GM12878 (cell line): ENCODE measurements around the gene LRRC8D. TPM values are rescaled to one million over a fixed set of nuclear protein-coding genes. Genes with fewer than 3 reads are reported as not detected.

Experiments used
- ATAC-seq: fragments of 200-7000 bp; cut with Tn5 transposase; 3 replicates; pipeline ENCODE4 v1.9.1; 2020; ENCODE audit warnings: mild to moderate bottlenecking, moderate library complexity
- BruUV-seq: library from RNA; stranded (reverse); fragments of 400-500 nt; replicated peaks from 2 replicates; lab custom pipeline; 2021; lab: Mats Ljungman, UMichigan
- CTCF ChIA-PET: fragments of 300-600 bp; sonication (Branson Sonifier 250); formaldehyde crosslinking; extraction: SDS; loops from one replicate; lab custom pipeline; 2021; ENCODE audit warnings: inconsistent platforms; lab: Yijun Ruan, JAX
- POLR2A ChIA-PET: fragments of 350-600 bp; formaldehyde crosslinking; extraction: SDS; loops from one replicate; lab custom pipeline; 2021; ENCODE audit warnings: inconsistent platforms; lab: Charles Lee
- RAD21 ChIA-PET: fragments of 300-600 bp; sonication (Branson Sonifier 250); formaldehyde crosslinking; loops from one replicate; lab custom pipeline; 2023; ENCODE audit warnings: antibody characterized with exemption; ENCODE audit not compliant: unreplicated experiment; lab: Charles Lee
- SMC1A ChIA-PET: fragments of 300-600 bp; sonication (Branson Sonifier 250); formaldehyde crosslinking; loops from one replicate; lab custom pipeline; 2023; ENCODE audit not compliant: unreplicated experiment, uncharacterized antibody; lab: Charles Lee
- DNase-seq: peaks from one replicate; pipeline ENCODE4 v3.0.0-alpha.2; 2011; ENCODE audit warnings: low read depth, low spot score
- FAIRE-seq: peaks from 3 replicates; lab custom pipeline; 2011; peaks lifted over from hg19 to GRCh38; lab: Jason Lieb, UNC
- H2AFZ ChIP-seq: 2 replicates; pipeline ENCODE4 v1.6.0; 2011; ENCODE audit warnings: low read depth, low read length, control low read depth; ENCODE audit not compliant: control insufficient read depth
- H3K27ac ChIP-seq: 2 replicates; pipeline ENCODE4 v1.5.1; 2011; ENCODE audit warnings: control low read depth; ENCODE audit not compliant: control insufficient read depth, insufficient read depth
- H3K27me3 ChIP-seq, 2 experiments: replicated peaks in 1 of 2; 2 replicates each; pipeline versions ENCODE4 v1.6.0 to v1.6.1; 2011; ENCODE audit warnings: low read length in 1 of 2; ENCODE audit not compliant: control insufficient read depth in 2 of 2, insufficient read depth in 2 of 2
- H3K36me3 ChIP-seq, 2 experiments: 2 replicates each; pipeline ENCODE4 v1.5.1; 2011; ENCODE audit warnings: low read length in 1 of 2; ENCODE audit not compliant: control insufficient read depth in 2 of 2, insufficient read depth in 2 of 2
- H3K4me1 ChIP-seq: 2 replicates; pipeline ENCODE4 v1.6.1; 2011; ENCODE audit warnings: mild to moderate bottlenecking, low read length, moderate library complexity, mixed read lengths; ENCODE audit not compliant: control insufficient read depth, insufficient read depth
- H3K4me2 ChIP-seq: 2 replicates; pipeline ENCODE4 v1.6.0; 2011; ENCODE audit warnings: control low read depth; ENCODE audit not compliant: control insufficient read depth, insufficient read depth
- H3K4me3 ChIP-seq: fragments of 200-600 bp; sonication (generic); 2 replicates; pipeline ENCODE4 v1.5.1; 2016
- H3K79me2 ChIP-seq: 2 replicates; pipeline ENCODE4 v1.6.0; 2011; ENCODE audit warnings: low read length; ENCODE audit not compliant: control insufficient read depth, insufficient read depth
- H3K9ac ChIP-seq: 2 replicates; pipeline ENCODE4 v1.8.0; 2011; ENCODE audit warnings: low read length, control low read depth, mixed read lengths; ENCODE audit not compliant: control insufficient read depth, insufficient read depth
- H3K9me3 ChIP-seq: replicated peaks from 3 replicates; pipeline ENCODE4 v1.5.1; 2011; ENCODE audit warnings: mild to moderate bottlenecking, low read length; ENCODE audit not compliant: control insufficient read depth, insufficient read depth
- H4K20me1 ChIP-seq: 2 replicates; pipeline ENCODE4 v1.6.0; 2011; ENCODE audit not compliant: control insufficient read depth, insufficient read depth
- BACH1 ChIP-seq: fragments of 450-650 bp; IDR thresholded peaks from 2 replicates; pipeline ENCODE4 v1.6.1; 2017; ENCODE audit warnings: mild to moderate bottlenecking, borderline replicate concordance
- CBX3 ChIP-seq: fragments of 200-600 bp; sonication (generic); IDR thresholded peaks from 2 replicates; pipeline ENCODE4 v1.6.1; 2016; ENCODE audit warnings: low read depth, borderline replicate concordance
- CBX5 ChIP-seq: sonication (generic); IDR thresholded peaks from 2 replicates; pipeline ENCODE4 v1.6.1; 2016; ENCODE audit warnings: low read depth, moderate library complexity, mild to moderate bottlenecking, inconsistent platforms
- CHD4 ChIP-seq: fragments of 200-600 bp; sonication (generic); IDR thresholded peaks from 2 replicates; pipeline ENCODE4 v1.6.1; 2016; ENCODE audit warnings: mild to moderate bottlenecking
- DPF2 ChIP-seq: fragments of 450-650 bp; IDR thresholded peaks from 2 replicates; pipeline ENCODE4 v1.6.1; 2017; ENCODE audit warnings: mild to moderate bottlenecking
- HCFC1 ChIP-seq: fragments of 150-350 bp; IDR thresholded peaks from 2 replicates; pipeline ENCODE4 v1.6.1; 2014; ENCODE audit warnings: low read length
- HDAC6 ChIP-seq: fragments of 200-600 bp; sonication (generic); IDR thresholded peaks from one replicate; pipeline ENCODE4 v1.8.0; 2017; ENCODE audit warnings: antibody characterized with exemption; ENCODE audit not compliant: unreplicated experiment
- HSF1 ChIP-seq: fragments of 150-350 bp; IDR thresholded peaks from 2 replicates; pipeline ENCODE4 v1.6.1; 2014; ENCODE audit warnings: mild to moderate bottlenecking, low read depth, low read length
- LARP7 ChIP-seq: fragments of 450-650 bp; IDR thresholded peaks from 2 replicates; pipeline ENCODE4 v1.6.1; 2017; ENCODE audit warnings: mild to moderate bottlenecking
- MXI1 ChIP-seq: fragments of 150-350 bp; IDR thresholded peaks from 2 replicates; pipeline ENCODE4 v1.6.1; 2011; ENCODE audit warnings: low read depth, mild to moderate bottlenecking, inconsistent platforms, low read length, improper control_type of control experiment
- NBN ChIP-seq: fragments of 450-650 bp; IDR thresholded peaks from 2 replicates; pipeline ENCODE4 v1.6.1; 2016
- NFYB ChIP-seq: IDR thresholded peaks from 2 replicates; pipeline ENCODE4 v1.6.1; 2011; ENCODE audit warnings: low read depth, mild to moderate bottlenecking, low read length, improper control_type of control experiment, moderate library complexity; ENCODE audit not compliant: insufficient read depth
- NR2F1 ChIP-seq: fragments of 450-650 bp; conservative IDR thresholded peaks from 2 replicates; pipeline ENCODE4 v1.6.1; 2017; ENCODE audit warnings: mild to moderate bottlenecking
- PML ChIP-seq: IDR thresholded peaks from 2 replicates; pipeline ENCODE4 v1.6.1; 2012; ENCODE audit warnings: low read length, inconsistent platforms
- RB1 ChIP-seq: fragments of 450-650 bp; formaldehyde crosslinking; IDR thresholded peaks from 2 replicates; pipeline ENCODE4 v1.6.1; 2017; ENCODE audit warnings: mild to moderate bottlenecking, borderline replicate concordance
- RUNX3 ChIP-seq: IDR thresholded peaks from 2 replicates; pipeline ENCODE4 v1.6.1; 2012; ENCODE audit warnings: low read length, inconsistent platforms
- SMAD5 ChIP-seq: IDR thresholded peaks from 2 replicates; pipeline ENCODE4 v1.6.1; 2016; ENCODE audit warnings: antibody characterized with exemption, low read depth
- SMC3 ChIP-seq: IDR thresholded peaks from 2 replicates; pipeline ENCODE4 v1.6.1; 2011; ENCODE audit warnings: low read length, improper control_type of control experiment, borderline replicate concordance
- WGBS: methylation state at CpG from one replicate; pipeline ENCODE4 v1.1.6; 2016; ENCODE audit warnings: low lambda C conversion rate; ENCODE audit not compliant: insufficient replicate concordance, insufficient coverage; ENCODE audit errors: missing lambda C conversion rate; 5-methylcytosine and 5-hydroxymethylcytosine counted together
- in situ Hi-C: fragments of 300-500 bp; cut with MboI; formaldehyde crosslinking; loops from 9 replicates; pipeline ENCODE4 v1.14.3; 2018; ENCODE audit warnings: mixed read lengths
- intact Hi-C: fragments of 100-400 bp; cut with micrococcal nuclease; formaldehyde crosslinking; loops from one replicate; pipeline ENCODE4 v1.14.2; 2022; ENCODE audit not compliant: unreplicated experiment
- polyA plus RNA-seq, 11 experiments: library from polyadenylated mRNA; depleted of rRNA in 4 of 11; unstranded in 6 of 11; stranded (reverse) in 5 of 11; fragments of >200 nt; fragmentation: Nextera tagmentation in 4 of 11; fragmentation: Illumina TruSeq in 1 of 11; extraction: Ambion mirVana in 4 of 11; extraction: Trizol in 1 of 11; gene quantifications; 1 replicate in 1 of 11; 2 replicates in 10 of 11; pipeline versions ENCODE4 v1.2.1 to v1.2.3, GENCODE V29; 2011 to 2016; ENCODE audit warnings: inconsistent platforms in 2 of 11, missing spikeins in 2 of 11, low read depth in 1 of 11
- total RNA-seq, 4 experiments: library from RNA; depleted of rRNA in 3 of 4; stranded (reverse); fragments of >200 nt in 3 of 4; fragmentation: Illumina TruSeq in 1 of 4; extraction: Trizol in 1 of 4; gene quantifications; 2 replicates each; pipeline versions ENCODE4 v1.2.1 to v1.2.3, GENCODE V29; 2013 to 2021

The LRRC8D gene
- total and polyA plus RNA-seq, 10 of the 15 experiments (the other 5 are each of a cell fraction or from before 2014, with no cell fraction given): 5.6 to 44.1 (median 26.8) TPM

- no TSS peak for BruUV-seq
- Histone ChIP-seq H2AFZ (no peak overlapping the region), H3K36me3 (peaks cover 0 to 4% of the 10 kb centered on the region in 2 experiments; a peak in 1 of 4 replicates), H3K4me1 (peaks cover 14% of the 10 kb centered on the region), H3K79me2 (peaks cover 6% of the 10 kb centered on the region), H3K9ac (no peak overlapping the region), H3K4me2 (no peak overlapping the region), H3K4me3 (no peak overlapping the region), H4K20me1 (no peaks in the 10 kb centered on the region), H3K27ac (no peak overlapping the region), H3K27me3 (no peaks in the 10 kb centered on the region), H3K9me3 (no peaks in the 10 kb centered on the region)
- ChIA-PET RAD21 (no interaction called here), POLR2A (interaction anchor here (1.2 kb wide), 1 partner anchor 9 kb away, joined by 6 read pairs; no protein-coding TSS in a partner anchor), CTCF (interaction anchor here (0.8 to 1.4 kb wide), 2 partner anchors 11 to 28 kb away, joined by 3 read pairs; no protein-coding TSS in a partner anchor), SMC1A (interaction anchor here (1.0 to 1.5 kb wide), 2 partner anchors 9 to 30 kb away, joined by 3 read pairs; no protein-coding TSS in a partner anchor)
- FAIRE-seq (no peak), ATAC-seq (no peak), DNase-seq (no peak)
- intact Hi-C loops: no loop called here
- TF ChIP-seq SMAD5 (no peak), HCFC1 (no peak), BACH1 (no peak), PML (no peak), NBN (no peak), MXI1 (no peak), RB1 (no peak), CBX3 (no peak), DPF2 (no peak), NR2F1 (no peak), HDAC6 (no peak), HSF1 (no peak), SMC3 (no peak), LARP7 (no peak), CHD4 (no peak), NFYB (no peak), RUNX3 (no peak), CBX5 (no peak)
- WGBS: 98% methylated on average over 2 of the region's 2 CpGs
- in situ Hi-C loops: no loop called here
Observed at GRCh38 chr1:89854140-89854539, 33.3 kb downstream of the LRRC8D start.
